ENCODE results near the gene KHDC4.
"Not testable (repeated sequence)": the region's sequence is repeated elsewhere in the genome, so short reads cannot be mapped to it uniquely, and the experiment has no call there.

The KHDC4 gene

DNA sequence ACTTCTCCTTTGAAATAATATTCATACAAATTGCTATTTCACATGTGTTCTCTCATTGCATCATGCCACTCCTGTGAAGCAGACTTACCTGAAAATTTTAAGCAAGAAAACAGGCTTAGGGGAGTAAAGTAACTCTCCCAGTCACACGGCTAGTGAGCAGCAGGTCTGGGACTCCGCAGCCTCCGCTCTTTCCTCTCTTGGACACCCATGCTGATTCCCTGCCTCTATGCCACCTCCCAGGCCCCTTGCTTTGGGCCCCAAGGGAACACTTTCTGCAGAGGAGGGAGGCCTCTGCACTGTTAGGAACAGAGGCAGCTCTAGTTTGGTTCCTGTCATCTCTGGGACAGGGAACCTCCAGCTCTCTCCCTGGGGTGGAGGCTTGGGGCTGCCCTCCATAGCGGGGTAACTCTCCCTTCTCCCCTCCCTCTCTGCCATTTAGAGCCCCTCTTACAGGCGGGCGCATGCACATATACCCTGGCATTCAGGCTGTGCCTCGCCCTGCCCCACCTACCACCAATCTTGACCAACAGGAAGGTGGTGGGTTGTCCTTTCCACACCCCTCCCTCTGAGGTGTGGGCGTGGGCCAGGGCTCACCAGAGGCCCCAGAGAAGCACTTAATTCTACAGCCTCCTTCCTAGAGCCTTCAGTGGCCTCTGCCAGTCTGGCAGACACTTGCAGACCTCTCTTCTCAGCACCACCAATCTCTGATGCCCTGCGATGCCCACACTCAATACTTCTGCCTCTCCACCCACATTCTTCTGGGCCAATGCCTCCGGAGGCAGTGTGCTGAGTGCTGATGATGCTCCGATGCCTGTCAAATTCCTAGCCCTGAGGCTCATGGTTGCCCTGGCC, 7.0 kb upstream of the KHDC4 start, which contains the start of gene RXFP4:
Gene RXFP4 (plus strand): TSS at position 646 of the 852 bp plus-strand sequence. CDS start 72 bp downstream, at position 718.
- peak; percentile 48 to 70 (median 57) for DNase-seq

DNA sequence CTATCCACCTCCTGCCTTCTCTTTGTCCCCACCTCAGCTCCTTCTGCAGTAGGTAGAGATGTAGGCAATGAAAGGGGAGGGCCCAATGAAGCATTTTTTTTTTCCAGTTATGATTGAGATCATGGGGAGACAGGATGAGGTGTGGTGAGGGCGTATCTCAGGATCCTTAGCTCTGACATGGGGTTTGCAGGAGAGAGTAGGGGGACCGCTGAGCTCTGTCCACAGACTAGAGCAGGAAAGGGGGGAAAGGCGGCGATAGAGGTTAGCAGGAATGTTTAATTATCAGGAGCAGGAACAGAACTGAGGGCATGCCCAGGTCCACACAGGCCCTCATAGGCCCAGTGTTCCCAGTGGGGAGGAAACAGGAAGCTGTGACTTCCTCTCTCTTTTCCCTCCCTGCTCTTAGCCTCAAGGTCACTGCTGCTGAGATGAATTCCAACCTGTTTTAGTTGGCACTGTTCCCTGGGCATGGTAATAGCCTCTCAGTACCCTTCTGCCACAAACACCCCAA, 6.3 kb upstream of the KHDC4 start:
- DNase-seq: peak; percentile 56 to 79 (median 76)

DNA sequence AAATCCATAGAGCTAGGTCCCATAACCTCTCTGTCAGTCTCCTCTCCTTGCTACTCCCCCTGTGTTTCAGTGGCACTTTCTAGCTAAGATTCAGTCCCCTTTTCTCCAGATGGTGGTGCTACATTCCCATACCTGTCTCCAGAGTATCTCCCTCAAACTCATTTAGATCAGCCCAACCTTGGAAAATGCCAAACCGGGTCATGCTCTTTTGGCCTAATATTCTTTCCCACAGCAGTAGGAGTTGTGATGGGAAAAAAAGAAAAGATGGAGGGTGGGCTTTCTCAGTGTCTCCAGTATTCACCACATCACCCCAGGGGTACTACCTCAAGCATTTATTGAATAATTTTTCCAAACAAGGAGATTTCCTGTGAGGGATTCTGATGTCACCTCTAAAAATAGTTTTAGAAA, 4.0 kb upstream of the KHDC4 start:
- DNase-seq: peak; percentile 57 to 80 (median 72)

DNA sequence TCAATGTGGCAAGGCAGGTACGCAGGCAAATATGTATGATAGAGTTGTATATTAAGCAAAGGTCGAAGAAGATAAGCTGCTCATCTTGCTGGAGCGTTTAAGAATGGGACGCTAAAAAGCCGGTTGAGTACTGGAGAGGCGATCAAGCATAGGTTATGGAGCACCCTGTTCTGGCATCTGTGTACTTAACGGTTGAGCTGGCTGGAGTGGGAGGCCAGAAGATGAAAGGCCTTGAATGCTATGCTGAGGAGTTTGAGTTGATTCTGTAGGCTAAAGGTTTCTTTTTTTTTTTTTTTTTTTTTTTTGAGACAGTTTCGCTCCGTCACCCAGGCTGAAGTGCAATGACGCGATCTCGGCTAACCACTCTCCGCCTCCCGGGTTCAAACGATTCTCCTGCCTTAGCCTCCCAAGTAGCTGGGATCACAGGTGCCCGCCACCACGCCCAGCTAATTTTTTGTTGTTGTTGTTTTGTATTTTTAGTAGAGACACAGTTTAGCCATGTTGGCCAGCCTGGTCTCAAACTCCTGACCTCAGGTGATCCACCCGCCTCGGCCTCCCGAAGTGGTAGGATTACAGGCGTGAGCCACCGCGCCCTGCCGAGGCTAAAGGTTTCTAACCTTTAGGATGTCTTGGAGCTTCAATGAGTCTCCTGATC, 850 bp upstream of the KHDC4 start:
- DNase-seq: peak in 1 of 4 experiments; percentile 10

DNA sequence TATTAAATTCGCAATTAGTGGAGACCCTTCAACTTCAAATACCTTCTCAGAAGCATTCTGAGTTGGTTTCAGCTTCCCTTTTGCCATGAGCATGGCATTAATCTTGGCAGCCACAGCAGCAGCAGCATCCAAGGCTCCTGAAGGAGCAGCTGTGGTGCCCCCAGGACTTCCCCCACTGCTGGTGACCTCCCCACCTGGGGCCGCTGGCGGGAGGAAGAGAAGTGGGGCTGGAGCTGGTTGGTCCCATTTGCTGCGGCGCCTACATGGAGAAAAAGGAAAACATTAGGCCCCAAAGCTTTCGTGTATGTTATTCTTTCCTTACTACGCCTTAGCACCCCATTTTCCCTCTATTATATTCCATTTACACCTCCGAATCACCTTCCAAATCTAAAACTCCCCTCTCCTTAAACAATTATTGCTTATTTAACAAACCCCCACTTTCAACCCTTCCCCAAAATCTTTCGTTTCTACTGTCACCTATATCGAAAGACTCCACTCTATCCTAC, 569 bp downstream of the KHDC4 start:
- peak in 3 of 4 experiments; percentile 22 to 45 (median 25) for DNase-seq

DNA sequence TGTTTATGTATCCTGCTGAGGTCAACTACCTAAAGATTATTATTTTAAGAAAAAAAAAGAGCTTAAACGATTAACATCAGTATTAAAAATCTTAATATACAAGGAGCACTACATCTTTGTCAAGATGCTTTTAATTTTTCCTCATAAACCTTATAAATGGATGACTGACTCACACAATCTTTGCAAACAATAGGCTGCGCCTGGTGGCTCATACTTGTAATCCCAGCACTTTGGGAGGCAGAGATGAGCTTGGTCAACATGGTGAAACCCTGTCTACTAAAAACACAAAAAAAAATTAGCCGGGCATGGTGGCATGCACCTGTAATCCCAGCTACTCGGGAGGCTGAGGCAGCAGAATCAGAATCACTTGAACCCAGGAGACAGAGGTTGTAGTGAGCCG, 1.7 kb downstream of the KHDC4 start:
- DNase-seq: no peak

DNA sequence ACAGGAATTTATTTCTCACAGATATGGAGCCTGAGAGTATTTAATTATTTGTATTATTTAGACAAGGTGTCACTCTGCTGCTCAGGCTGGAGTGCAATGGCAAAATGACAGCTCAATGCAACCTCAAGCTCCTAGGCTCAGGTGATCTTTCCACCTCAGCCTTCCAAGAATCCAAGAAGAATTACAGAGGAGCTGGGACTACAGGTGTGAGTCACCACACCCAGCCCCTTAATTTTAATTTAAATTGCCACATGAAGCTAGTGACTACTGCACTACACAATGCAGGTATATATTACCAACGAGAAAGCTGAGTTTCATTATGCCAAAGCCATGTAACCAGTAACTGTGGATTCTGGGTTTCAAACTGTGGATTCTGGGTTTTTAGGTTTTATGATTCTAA, 2.1 kb downstream of the KHDC4 start:
- no peak for DNase-seq

DNA sequence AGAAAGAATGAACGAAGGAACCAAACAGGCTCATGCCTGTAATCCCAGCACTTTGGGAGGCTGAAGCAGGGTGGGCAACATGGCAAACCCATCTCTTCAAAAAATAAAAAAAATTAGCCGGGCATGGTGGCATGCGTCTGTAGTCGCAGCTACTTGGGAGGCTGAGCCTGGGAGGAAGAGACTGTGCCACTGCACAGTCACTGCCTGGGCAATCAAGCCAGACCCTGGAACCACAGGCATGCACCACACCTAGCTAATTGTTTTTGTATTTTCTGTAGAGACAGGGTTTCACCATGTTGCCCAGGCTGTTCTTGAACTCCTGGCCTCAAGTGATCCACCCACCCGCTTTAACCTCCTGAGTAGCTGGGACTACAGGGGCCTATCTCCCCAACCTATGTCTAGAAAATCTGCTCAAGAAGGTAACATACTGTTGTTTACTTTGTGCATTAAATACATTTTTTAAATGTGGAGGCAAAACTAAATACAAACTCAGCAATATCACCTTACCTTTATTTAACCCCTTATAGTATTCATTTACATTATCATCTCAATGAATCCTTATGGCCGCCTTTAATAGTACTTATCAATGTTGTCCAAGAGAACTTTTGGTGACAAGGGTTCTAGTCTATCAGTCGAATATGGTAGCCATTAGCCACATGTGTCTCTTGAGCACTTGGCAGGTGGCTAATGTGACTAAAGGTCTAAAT, 2.7 kb downstream of the KHDC4 start:
- no peak for DNase-seq

DNA sequence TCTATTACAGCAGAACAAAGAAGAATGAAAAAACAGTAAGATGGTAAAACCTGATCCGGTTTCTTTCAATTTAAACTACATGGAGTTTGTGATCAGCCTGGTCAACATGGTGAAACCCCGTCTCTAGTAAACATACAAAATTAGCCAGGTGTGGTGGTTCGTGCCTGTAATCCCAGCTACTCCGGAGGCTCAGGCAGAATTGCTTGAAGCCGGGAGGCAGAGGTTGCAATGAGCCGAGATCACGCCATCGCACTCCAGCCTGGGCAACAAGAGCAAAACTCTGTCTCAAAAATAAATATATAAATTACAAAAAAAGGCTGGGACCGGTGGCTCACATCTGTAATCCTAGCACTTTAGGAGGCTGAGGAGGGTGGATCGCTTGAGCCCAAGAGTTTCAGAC, 3.5 kb downstream of the KHDC4 start:
- not testable (repeated sequence) for DNase-seq

DNA sequence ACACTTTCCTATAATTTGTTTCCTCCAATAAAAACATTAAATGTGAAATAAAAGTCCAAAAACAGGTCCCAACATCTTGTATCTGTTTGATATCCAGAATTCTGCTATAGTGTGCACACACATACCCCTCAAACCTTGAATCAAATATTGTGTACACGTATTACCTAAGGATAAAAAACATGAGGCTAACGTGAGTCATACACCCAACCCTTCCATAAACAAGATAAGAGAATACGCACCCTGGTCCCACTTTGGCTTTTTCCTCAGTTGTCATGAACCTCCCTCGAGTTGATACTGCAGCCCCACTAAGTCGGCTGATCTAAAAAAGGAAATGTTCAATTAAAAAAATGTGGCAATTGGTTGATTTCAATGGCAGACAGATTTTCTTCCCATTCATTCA, 5.2 kb downstream of the KHDC4 start:
- DNase-seq: no peak

DNA sequence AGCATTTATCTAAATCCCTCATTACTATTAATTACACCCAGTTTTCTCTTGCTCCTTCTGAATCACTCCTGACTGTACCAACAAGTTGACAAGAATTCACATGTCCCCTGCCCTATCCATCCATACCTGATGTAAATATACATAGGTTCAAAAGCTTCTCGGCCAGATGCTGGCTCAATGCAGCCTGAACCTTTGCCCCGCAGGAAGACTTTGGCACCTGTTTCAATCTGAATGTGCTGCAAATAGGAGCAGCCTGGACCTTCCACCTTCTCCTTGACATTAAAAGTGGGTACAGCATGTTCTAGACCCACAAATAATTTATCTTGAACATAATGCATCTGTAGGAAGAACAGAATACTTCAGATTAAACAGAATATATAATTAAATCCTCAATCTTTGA, 8.7 kb downstream of the KHDC4 start:
- no peak for DNase-seq

DNA sequence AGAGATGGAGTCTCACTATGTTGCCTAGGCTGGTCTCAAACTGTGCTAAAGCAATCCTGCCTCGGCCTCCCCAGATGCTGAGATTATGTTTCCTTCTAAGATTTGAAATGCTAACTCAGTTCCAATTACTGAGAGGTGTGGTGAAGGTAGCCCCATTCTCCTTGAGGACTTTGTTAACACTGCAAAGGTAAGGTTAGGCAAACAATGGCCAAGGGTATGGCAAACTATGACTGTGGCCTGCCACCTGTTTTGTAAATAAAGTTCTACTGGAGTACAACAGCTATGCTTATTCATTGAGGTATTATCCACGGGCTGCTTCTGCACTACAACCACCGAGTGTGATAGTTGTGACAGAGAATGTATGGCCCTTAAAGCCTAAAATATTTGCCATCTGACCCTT, 13.5 kb downstream of the KHDC4 start:
- DNase-seq: no peak

DNA sequence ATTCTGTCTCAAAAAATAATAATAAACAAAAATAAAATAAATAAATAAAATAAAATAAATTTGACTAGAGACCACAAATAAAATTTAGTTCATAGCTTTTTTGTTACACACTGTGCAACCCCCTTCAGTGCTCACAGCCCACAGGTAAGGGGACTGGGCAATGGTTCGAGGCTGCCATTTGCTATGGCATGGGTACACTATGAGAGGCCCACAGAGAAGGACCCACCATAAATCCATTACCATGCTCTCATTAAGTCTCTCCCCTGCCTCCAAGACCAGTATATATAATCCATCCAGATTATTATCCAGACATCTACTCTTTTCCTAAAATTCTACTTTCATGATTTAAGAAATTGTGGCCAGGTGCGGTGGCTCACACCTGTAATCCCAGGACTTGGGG, 14.4 kb downstream of the KHDC4 start:
- no peak for DNase-seq

DNA sequence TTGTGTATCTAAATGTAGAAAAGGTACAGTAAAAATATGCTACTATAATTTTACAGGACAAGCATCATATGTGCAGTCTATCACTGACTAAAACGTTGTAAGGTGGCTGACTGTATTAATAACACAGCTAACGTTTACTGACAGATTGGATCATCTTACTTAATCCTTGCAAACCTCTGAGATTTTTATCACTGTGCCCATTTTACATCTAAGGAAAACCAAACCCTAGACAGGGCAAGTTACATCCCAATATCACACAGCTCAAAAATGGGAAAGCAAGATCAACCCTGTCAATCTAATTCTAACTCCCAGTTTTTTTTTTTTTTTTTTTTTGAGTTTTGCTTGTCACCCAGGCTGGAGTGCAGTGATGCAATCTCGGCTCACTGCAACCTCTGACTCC, 15.6 kb downstream of the KHDC4 start:
- no peak for DNase-seq

DNA sequence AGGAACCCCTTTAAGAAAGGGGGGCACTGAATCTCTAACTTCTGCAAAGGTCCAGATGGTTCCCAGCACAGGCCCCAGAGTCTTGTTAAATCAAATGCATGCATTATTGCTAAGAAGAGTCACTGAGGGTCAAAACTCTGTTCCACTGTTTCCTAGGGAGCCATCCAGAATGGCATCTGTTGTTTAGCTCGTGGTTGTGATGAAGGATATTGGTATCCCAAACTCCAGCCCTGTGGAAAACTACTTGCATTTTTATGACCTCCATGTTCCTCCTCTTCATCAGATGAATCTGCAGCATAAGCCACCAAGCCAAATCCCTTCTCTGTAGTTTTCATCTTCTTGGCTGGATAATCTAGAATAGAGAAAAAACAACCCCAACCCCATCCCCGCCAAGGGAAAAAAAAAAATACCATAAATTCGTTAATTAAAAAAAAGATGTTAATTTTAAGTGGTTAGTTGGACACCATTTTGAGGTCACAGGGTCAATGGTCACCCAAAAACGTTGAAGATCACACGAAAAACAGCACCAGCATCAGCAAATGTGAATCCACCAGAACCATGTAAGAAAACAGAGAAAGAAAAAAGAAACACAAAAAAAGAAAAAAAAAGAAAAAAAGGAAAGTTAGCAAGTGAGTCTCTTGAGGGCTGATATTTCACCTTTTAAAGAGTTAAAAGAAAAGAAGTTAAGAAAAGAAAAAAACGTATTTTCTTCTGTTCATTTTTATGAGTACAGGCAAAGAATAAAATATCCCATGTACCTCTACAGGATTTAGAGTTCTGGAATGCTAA, 20.1 kb downstream of the KHDC4 start:
- no peak for DNase-seq

DNA sequence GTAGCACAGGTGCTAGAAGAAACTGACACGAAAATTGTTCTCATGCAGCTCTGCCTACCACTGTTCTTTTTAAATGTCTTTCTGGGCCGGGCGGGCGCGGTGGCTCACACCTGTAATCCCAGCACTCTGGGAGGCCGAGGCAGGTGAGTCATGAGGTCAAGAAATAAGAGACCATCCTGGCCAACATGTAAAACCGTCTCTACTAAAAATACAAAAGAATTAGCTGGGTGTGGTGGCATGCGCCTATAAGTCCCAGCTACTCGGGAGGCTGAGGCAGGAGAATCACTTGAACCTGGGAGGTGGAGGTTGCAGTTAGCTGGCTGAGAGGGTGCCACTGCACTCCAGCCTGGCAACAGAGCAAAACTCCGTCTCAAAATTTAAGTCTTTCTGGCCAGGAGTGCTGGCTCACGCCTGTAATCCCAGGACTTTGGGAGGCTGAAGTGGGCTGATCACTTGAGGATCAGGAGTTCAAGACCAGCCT, 22.1 kb downstream of the KHDC4 start:
- DNase-seq: no peak

DNA sequence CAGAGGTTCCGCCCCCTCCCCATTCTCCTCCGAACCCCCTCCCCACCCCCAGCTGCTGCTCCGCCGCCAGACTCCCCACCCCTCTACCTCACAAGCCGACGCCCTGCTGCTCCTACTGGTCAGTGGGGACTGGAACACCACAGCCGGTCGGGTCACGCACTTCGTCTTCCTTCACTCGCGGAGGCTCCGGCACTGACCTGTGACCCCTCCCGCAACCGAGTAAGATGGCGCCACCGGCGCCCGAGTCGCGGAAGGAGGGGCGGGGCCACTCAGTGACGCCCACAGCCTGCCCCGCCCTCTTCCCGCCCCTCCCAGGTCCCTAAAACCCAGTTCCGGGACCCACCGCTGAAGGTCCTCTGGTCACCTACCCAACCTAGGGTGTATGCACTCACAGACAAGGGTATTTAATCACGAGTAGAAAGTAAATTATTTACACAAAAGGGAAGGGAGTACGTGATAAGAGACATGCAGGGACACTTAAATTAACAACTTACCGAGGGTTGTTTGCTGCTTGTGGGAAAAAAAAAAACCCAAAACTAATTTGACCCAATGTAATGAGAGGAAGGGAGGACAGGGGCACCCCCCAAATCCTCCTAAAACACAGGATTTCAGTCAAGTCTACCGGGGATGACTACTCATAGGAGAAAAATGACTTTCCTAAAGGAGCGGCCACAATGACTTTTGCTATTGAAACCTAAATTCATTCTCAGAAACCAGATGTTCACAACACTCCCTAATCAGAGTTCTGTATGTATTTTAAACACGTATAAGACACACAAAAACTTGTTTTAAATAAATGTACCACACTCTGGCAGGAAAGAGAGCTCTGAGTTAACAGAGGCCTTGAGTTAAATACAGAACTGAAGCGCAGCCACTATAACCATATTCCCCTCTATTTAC, 22.8 kb downstream of the KHDC4 start, which contains the start of gene RIT1:
Gene RIT1 (minus strand): TSS at position 194 of the 900 bp plus-strand sequence. CDS start 588 bp downstream, outside the sequence.
- DNase-seq: peak; percentile 93 to 97 (median 95)

DNA sequence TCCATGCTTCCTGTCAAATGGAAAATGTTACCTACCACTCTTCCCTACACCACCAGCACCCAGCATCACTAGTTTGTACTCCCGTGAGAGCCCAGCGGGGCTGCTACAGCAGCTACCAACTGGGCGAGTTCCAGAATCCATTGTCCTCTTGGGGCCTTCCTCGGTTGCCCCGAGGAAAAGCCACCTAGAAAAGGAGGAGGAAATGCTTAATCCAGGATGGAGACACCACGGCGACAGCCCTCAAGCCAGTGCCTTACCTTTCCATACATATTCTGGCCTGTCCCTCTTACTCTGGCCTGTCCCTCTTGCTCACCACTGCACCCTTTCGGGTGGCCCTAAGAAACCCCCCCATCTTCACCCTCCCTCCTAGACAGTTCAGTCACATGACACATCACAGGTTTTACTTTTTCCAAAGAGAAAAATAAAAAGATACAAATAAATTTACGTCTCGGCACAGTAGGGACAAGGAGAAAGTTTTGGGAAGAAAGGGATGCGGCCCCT, 23.5 kb downstream of the KHDC4 start:
- DNase-seq: peak; percentile 29 to 50 (median 40)

DNA sequence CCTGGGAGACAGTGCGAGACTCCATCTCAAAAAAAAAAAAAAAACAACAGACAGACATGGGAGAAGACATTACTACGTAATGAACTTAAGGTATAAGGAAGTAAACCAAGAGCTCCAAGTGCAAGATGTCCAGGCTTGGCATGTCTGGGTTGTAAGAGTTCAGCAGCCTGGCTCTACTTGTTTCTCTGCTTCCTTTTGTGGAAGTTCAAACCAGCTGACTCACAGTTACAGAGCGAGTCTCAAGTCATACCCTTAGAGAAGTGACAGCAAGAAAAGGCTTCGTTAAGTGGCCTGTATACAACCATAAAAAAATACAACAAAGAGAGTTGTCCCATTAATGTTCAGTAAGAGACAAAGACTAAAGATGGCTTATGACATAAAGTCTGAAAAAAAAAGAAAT, 24.3 kb downstream of the KHDC4 start:
- DNase-seq: peak; percentile 87 to 95 (median 90)

DNA sequence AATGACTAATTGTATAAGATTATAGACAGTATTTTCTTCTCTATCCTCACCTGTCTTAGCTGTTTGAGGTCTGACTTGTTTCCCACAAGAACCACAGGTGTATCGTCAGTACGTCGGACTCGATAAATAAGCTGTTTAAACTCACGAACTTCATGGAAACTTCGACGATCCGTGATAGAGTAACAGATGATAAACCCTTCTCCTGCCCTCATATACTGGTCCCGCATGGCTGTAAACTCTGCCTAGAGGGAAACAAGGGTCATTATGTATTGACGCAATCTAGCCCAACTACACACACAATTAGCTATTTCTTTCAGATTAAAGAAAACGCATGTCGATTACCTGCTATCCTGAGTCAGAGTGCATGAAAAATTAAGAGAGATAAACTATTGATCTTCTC, 30.0 kb downstream of the KHDC4 start:
- no peak for DNase-seq
